Measurements from ENCODE around the gene CDH4.

Gene CDH4

GRCh38 chr20:61845233-61845671 lies 593.2 kb downstream of the CDH4 start:
- TF ChIP-seq ZBTB7A (IDR thresholded peaks at IDR 0.05; ENCODE audit: low read depth) (no peak), NFIC (IDR thresholded peaks at IDR 0.05) (no peak), FOXM1 (IDR thresholded peaks at IDR 0.05; ENCODE audit: borderline replicate concordance, low read depth) (no peak), YY1 (IDR thresholded peaks at IDR 0.05; ENCODE audit: low read depth) (no peak), CREB1 (IDR thresholded peaks at IDR 0.05; ENCODE audit: low read depth) (no peak), REST (IDR thresholded peaks at IDR 0.05; ENCODE audit: low read depth) (no peak), TAF1 (IDR thresholded peaks at IDR 0.05; ENCODE audit: low read depth) (no peak), CEBPB (IDR thresholded peaks at IDR 0.05) (no peak), MAX (IDR thresholded peaks at IDR 0.05) (no peak), TEAD4 (IDR thresholded peaks at IDR 0.05) (no peak), RAD21 (IDR thresholded peaks at IDR 0.05; ENCODE audit: low read depth) (no peak), EP300 (IDR thresholded peaks at IDR 0.05; ENCODE audit: borderline replicate concordance) (no peak)
- TF ChIP-seq, protein P1, sequence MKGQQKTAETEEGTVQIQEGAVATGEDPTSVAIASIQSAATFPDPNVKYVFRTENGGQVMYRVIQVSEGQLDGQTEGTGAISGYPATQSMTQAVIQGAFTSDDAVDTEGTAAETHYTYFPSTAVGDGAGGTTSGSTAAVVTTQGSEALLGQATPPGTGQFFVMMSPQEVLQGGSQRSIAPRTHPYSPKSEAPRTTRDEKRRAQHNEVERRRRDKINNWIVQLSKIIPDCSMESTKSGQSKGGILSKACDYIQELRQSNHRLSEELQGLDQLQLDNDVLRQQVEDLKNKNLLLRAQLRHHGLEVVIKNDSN (IDR thresholded peaks at IDR 0.05): no peak

DNA sequence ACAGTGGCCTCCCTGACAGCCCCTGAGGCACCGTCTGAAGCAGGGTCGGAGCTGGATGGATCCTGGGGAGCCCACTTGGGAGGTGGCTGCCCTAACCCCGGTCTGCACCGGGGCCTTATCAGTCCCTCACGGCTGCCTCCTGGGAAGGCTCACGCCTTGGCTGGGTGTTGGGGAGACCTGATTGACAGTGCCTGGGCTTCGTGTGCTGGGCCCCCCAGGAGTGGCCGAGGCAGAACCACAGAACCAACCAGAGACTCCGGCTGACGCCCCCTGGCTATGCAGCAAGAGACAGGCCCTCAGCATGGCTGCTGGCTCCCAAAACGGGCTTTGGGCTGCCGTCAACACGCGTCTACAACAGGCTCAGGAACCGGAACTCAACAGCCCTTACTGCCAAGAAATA lies 594.0 kb downstream of the CDH4 start:
- no peak for TF ChIP-seq TEAD4 (IDR thresholded peaks at IDR 0.05)
- TF ChIP-seq, protein P1 (IDR thresholded peaks at IDR 0.05): no peak
- TF ChIP-seq TAF1 (IDR thresholded peaks at IDR 0.05; ENCODE audit: low read depth): no peak
- TF ChIP-seq EP300 (IDR thresholded peaks at IDR 0.05; ENCODE audit: borderline replicate concordance): no peak
- TF ChIP-seq REST (IDR thresholded peaks at IDR 0.05; ENCODE audit: low read depth): no peak
- TF ChIP-seq TCF12 (IDR thresholded peaks at IDR 0.05; ENCODE audit: low read depth): no peak
- TF ChIP-seq EGR1 (IDR thresholded peaks at IDR 0.05): no peak
- no peak for TF ChIP-seq MAX (IDR thresholded peaks at IDR 0.05)
- TF ChIP-seq CREB1 (IDR thresholded peaks at IDR 0.05; ENCODE audit: low read depth): no peak
- TF ChIP-seq RAD21 (IDR thresholded peaks at IDR 0.05; ENCODE audit: low read depth): no peak
- no peak for TF ChIP-seq YY1 (IDR thresholded peaks at IDR 0.05; ENCODE audit: low read depth)
- TF ChIP-seq ZBTB7A (IDR thresholded peaks at IDR 0.05; ENCODE audit: low read depth): no peak
- no peak for TF ChIP-seq CEBPB (IDR thresholded peaks at IDR 0.05)

DNA sequence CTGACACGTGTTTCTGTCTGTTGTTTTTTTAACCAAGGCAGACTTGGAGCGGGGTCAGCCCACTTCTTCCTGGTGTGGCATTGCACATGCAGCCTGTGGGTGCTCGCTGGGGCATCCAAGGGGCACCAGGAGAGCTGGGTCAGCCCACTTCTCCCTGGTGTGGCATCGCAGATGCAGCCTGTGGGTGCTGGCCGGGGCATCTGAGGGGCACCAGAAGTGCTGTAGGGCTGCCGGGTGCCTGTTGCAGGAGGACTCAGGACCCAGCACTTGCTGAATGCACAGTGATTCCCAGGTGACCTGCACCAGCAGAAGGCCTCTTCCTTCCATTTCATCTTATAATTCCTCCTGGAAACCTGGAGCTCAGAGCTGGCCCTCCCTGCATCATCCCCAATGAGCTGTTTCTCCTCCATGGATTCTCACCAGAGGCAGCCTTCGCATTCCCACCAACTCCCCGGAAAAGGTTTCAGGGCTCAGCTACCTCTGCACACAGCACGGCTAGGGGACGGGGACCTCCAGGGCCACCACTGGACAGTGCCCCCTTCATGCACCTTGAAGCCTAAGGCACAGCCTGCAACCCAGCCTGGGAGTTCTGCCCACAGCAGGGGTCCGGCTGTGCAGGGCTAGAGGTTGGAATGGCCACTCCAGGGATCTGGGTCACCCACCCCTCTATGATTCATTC lies 594.8 kb downstream of the CDH4 start:
- TF ChIP-seq EP300 (IDR thresholded peaks at IDR 0.05; ENCODE audit: borderline replicate concordance): no peak
- TF ChIP-seq RAD21 (IDR thresholded peaks at IDR 0.05; ENCODE audit: low read depth): no peak
- TF ChIP-seq TCF12 (IDR thresholded peaks at IDR 0.05; ENCODE audit: low read depth): no peak
- no peak for TF ChIP-seq MAX (IDR thresholded peaks at IDR 0.05)
- TF ChIP-seq REST (IDR thresholded peaks at IDR 0.05; ENCODE audit: low read depth): no peak
- no peak for TF ChIP-seq FOXM1 (IDR thresholded peaks at IDR 0.05; ENCODE audit: borderline replicate concordance, low read depth)

DNA sequence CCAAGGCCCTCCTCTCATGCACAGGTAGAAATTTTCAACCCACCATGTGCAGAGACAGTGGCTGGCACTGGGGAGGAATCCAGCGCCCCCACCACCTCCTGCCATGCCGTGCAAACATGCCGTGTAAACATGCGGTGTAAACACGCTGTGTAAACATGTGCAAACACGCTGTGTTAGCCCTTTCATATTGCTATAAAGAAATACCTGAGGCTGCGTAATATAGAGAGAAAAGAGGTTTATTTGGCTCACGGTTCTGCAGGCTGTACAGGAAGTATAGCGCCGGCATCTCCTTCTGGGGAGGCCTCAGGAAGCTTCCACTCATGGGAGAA lies 595.3 kb downstream of the CDH4 start:
- TF ChIP-seq RAD21 (IDR thresholded peaks at IDR 0.05; ENCODE audit: low read depth): no peak
- no peak for TF ChIP-seq EGR1 (IDR thresholded peaks at IDR 0.05)
- no peak for TF ChIP-seq CREB1 (IDR thresholded peaks at IDR 0.05; ENCODE audit: low read depth)
- no peak for TF ChIP-seq TAF1 (IDR thresholded peaks at IDR 0.05; ENCODE audit: low read depth)
- TF ChIP-seq CEBPB (IDR thresholded peaks at IDR 0.05): no peak
- no peak for TF ChIP-seq TCF12 (IDR thresholded peaks at IDR 0.05; ENCODE audit: low read depth)
- TF ChIP-seq REST (IDR thresholded peaks at IDR 0.05; ENCODE audit: low read depth): no peak
- TF ChIP-seq NFIC (IDR thresholded peaks at IDR 0.05): no peak

All from Ishikawa (cell line).